Measurements from ENCODE around the gene GSTT2.

DNA sequence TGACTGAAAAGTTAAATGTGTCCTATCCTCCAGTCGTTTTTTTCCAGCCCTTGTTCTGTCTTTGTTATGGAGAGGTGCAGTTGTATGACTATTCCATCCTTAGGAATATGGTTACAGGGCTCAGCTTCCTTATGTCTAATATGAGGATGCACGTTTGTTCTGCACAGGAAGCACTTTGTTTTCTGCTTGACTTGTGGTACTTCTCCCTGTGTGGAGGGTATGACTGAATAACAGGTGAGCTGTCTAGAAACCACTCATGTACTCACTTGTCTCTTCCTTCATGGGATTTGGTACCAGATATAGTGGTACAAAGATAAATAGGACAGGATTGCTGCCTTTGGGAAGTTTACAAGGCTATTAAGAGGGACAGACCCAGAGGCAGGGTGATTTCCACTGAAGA lies 48.6 kb downstream of the GSTT2 start:
- TF ChIP-seq, protein P1, sequence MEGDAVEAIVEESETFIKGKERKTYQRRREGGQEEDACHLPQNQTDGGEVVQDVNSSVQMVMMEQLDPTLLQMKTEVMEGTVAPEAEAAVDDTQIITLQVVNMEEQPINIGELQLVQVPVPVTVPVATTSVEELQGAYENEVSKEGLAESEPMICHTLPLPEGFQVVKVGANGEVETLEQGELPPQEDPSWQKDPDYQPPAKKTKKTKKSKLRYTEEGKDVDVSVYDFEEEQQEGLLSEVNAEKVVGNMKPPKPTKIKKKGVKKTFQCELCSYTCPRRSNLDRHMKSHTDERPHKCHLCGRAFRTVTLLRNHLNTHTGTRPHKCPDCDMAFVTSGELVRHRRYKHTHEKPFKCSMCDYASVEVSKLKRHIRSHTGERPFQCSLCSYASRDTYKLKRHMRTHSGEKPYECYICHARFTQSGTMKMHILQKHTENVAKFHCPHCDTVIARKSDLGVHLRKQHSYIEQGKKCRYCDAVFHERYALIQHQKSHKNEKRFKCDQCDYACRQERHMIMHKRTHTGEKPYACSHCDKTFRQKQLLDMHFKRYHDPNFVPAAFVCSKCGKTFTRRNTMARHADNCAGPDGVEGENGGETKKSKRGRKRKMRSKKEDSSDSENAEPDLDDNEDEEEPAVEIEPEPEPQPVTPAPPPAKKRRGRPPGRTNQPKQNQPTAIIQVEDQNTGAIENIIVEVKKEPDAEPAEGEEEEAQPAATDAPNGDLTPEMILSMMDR (IDR thresholded peaks at IDR 0.05), result no peak
- TF ChIP-seq POLR2A (IDR thresholded peaks at IDR 0.05), result no peak

Measured in adrenal gland (tissue), 5 donors.